Esophagus muscularis mucosa (tissue), 4 donors: Measurements from ENCODE around the gene NUP210L.

Experiments used
- CTCF ChIP-seq, 3 experiments: fragments of 200-600 bp in 2 of 3; fragments of 450-650 bp in 1 of 3; sonication (generic) in 2 of 3; IDR thresholded peaks; one replicate each; pipeline ENCODE4 v1.5.1; 2017 to 2019; ENCODE audit warnings: antibody characterized with exemption in 3 of 3, mild to moderate bottlenecking in 2 of 3, moderate library complexity in 1 of 3
- EP300 ChIP-seq: sonication (generic); formaldehyde crosslinking; IDR thresholded peaks from one replicate; pipeline ENCODE4 v1.6.1; 2017; ENCODE audit warnings: antibody characterized with exemption
- POLR2A ChIP-seq: fragments of 450-650 bp; IDR thresholded peaks from one replicate; pipeline ENCODE4 v1.6.1; 2017; ENCODE audit warnings: antibody characterized with exemption, moderate library complexity, mild to moderate bottlenecking, low read depth
- POLR2AphosphoS5 ChIP-seq, 2 donors: sonication (generic); formaldehyde crosslinking; IDR thresholded peaks; one replicate each; pipeline ENCODE4 v1.6.1; 2017; ENCODE audit warnings: antibody characterized with exemption in 2 of 2

- no peak for TF ChIP-seq POLR2A
- no peak for TF ChIP-seq CTCF (IDR thresholded peaks at IDR 0.05)
- TF ChIP-seq POLR2AphosphoS5 (IDR thresholded peaks at IDR 0.05): no peak
- TF ChIP-seq EP300: no peak
Observed at GRCh38 chr1:154178911-154179811, 24.3 kb upstream of the NUP210L start.
